ENCODE results near the gene OTULINL. TPM values are rescaled to one million over a fixed set of nuclear protein-coding genes. Genes with fewer than 3 reads are reported as not detected.

OTULINL gene
- total RNA-seq, 1 experiment from 2014 or later = 54.6 TPM

GRCh38 chr5:14582797-14583137, 1.2 kb downstream of the OTULINL start:
- H4K20me1 ChIP-seq (ENCODE audit: low read length) = peaks cover 49% of the 10 kb centered on the region
- CTCF ChIA-PET = interaction anchor here (0.7 to 1.3 kb wide), 3 partner anchors 13 to 74 kb away, joined by 3 to 12 read pairs (median 6); no protein-coding TSS in a partner anchor
- POLR2A ChIA-PET (ENCODE audit: unreplicated experiment) = no interaction called here
- peak; percentile 46 for TF ChIP-seq CTCF (conservative IDR thresholded peaks at IDR 0.05; ENCODE audit: low read depth, low read length)
- no peak for TF ChIP-seq EZH2phosphoT487 (IDR thresholded peaks at IDR 0.05; ENCODE audit: borderline replicate concordance, low read length)
- peaks cover 59% of the 10 kb centered on the region for H3K79me2 ChIP-seq (ENCODE audit: low read length)
- peaks cover 10% of the 10 kb centered on the region for H3F3A ChIP-seq (ENCODE audit: low read length, unreplicated experiment)
- BruUV-seq (replicated peaks) = no TSS peak
- ATAC-seq = no peak
- H3K9ac ChIP-seq (ENCODE audit: low read length) = peak overlapping the region; percentile 95
- H3K36me3 ChIP-seq (ENCODE audit: low read depth, low read length) = no peaks in the 10 kb centered on the region; the same call in 1 of the 2 replicates
- no peaks in the 10 kb centered on the region for H3K9me2 ChIP-seq (replicated peaks; ENCODE audit: low read length)
- no peak overlapping the region for H2AFZ ChIP-seq (ENCODE audit: low read length)
- H3K4me3 ChIP-seq (ENCODE audit: low read length) = peak overlapping the region; percentile 81
- H3K27ac ChIP-seq (ENCODE audit: low read length) = peak overlapping the region; percentile 97
- H3K9me3 ChIP-seq (ENCODE audit: low read length) = no peaks in the 10 kb centered on the region
- intact Hi-C loops (cut with micrococcal nuclease) = loop anchor here (2.0 to 5.0 kb wide), 5 partner anchors 44 to 176 kb away; no protein-coding TSS in a partner anchor
- peak overlapping the region; percentile 84 for H3K4me2 ChIP-seq (ENCODE audit: low read length)
- no peaks in the 10 kb centered on the region for H3K27me3 ChIP-seq (ENCODE audit: low read length)
- peak; percentile 45 for DNase-seq
- H3K4me1 ChIP-seq (ENCODE audit: insufficient read depth, low read length) = peaks cover 43% of the 10 kb centered on the region

- peaks cover 80% of the 10 kb centered on the region for H3K79me2 ChIP-seq (ENCODE audit: low read length)
- CTCF ChIA-PET = no interaction called here
- no TSS peak for BruUV-seq (replicated peaks)
- H4K20me1 ChIP-seq (ENCODE audit: low read length) = peaks cover 65% of the 10 kb centered on the region
- ATAC-seq (no peak), DNase-seq (no peak)
- H3K4me3 ChIP-seq (ENCODE audit: low read length) = peak overlapping the region; percentile 81; the same call in 1 of the 2 replicates
- peak overlapping the region; percentile 84 for H3K4me2 ChIP-seq (ENCODE audit: low read length)
- H3K4me1 ChIP-seq (ENCODE audit: insufficient read depth, low read length) = peaks cover 34% of the 10 kb centered on the region
- H3K27ac ChIP-seq (ENCODE audit: low read length) = no peak overlapping the region
- no peaks in the 10 kb centered on the region for H3K9me2 ChIP-seq (replicated peaks; ENCODE audit: low read length)
- H3K9me3 ChIP-seq (ENCODE audit: low read length) = no peaks in the 10 kb centered on the region
- intact Hi-C loops (cut with micrococcal nuclease) = loop anchor here (5.0 kb wide), 3 partner anchors 63 to 123 kb away; no protein-coding TSS in a partner anchor
- no peak overlapping the region for H2AFZ ChIP-seq (ENCODE audit: low read length)
- POLR2A ChIA-PET (ENCODE audit: unreplicated experiment) = no interaction called here
- H3F3A ChIP-seq (ENCODE audit: low read length, unreplicated experiment) = peaks cover 6% of the 10 kb centered on the region
- H3K9ac ChIP-seq (ENCODE audit: low read length) = no peak overlapping the region
- no peaks in the 10 kb centered on the region for H3K27me3 ChIP-seq (ENCODE audit: low read length)
- H3K36me3 ChIP-seq (ENCODE audit: low read depth, low read length) = no peaks in the 10 kb centered on the region; the same call in 1 of the 2 replicates
- TF ChIP-seq EZH2 (IDR thresholded peaks at IDR 0.05; ENCODE audit: low read length, unreplicated experiment) (no peak), EZH2phosphoT487 (IDR thresholded peaks at IDR 0.05; ENCODE audit: borderline replicate concordance, low read length) (no peak), CTCF (conservative IDR thresholded peaks at IDR 0.05; ENCODE audit: low read depth, low read length) (no peak)
Observed at GRCh38 chr5:14584848-14585247, 3.3 kb downstream of the OTULINL start.

GRCh38 chr5:14587150-14587549, 5.6 kb downstream of the OTULINL start:
- CTCF ChIA-PET = no interaction called here
- intact Hi-C loops (cut with micrococcal nuclease) = no loop called here
- no peak for ATAC-seq

More at GRCh38 chr5:14587150-14587549, 5.6 kb downstream of the OTULINL start:
- Histone ChIP-seq H3F3A (ENCODE audit: low read length, unreplicated experiment) (no peaks in the 10 kb centered on the region), H3K4me2 (ENCODE audit: low read length) (no peak overlapping the region), H3K9me3 (ENCODE audit: low read length) (no peaks in the 10 kb centered on the region), H3K27me3 (ENCODE audit: low read length) (no peaks in the 10 kb centered on the region), H2AFZ (ENCODE audit: low read length) (no peak overlapping the region), H3K9me2 (replicated peaks; ENCODE audit: low read length) (no peaks in the 10 kb centered on the region), H3K36me3 (ENCODE audit: low read depth, low read length) (peaks cover 3% of the 10 kb centered on the region; the same call in 1 of the 2 replicates), H3K27ac (ENCODE audit: low read length) (no peak overlapping the region), H3K9ac (ENCODE audit: low read length) (no peak overlapping the region), H4K20me1 (ENCODE audit: low read length) (peaks cover 86% of the 10 kb centered on the region), H3K4me3 (ENCODE audit: low read length) (no peak overlapping the region), H3K79me2 (ENCODE audit: low read length) (peaks cover 100% of the 10 kb centered on the region), H3K4me1 (ENCODE audit: insufficient read depth, low read length) (peaks cover 39% of the 10 kb centered on the region)
- POLR2A ChIA-PET (ENCODE audit: unreplicated experiment) = no interaction called here
- BruUV-seq (replicated peaks) = no TSS peak
- no peak for TF ChIP-seq EZH2phosphoT487 (IDR thresholded peaks at IDR 0.05; ENCODE audit: borderline replicate concordance, low read length)
- TF ChIP-seq EZH2 (IDR thresholded peaks at IDR 0.05; ENCODE audit: low read length, unreplicated experiment) = no peak
- TF ChIP-seq CTCF (conservative IDR thresholded peaks at IDR 0.05; ENCODE audit: low read depth, low read length) = no peak
- DNase-seq = no peak
